Liver (tissue), 9 donors: ENCODE measurements around the gene POU2AF3. TPM values are rescaled to one million over a fixed set of nuclear protein-coding genes. Genes with fewer than 3 reads are reported as not detected.

ENCODE experiments used
- DNase-seq: peaks from one replicate; pipeline ENCODE4 v3.0.0-alpha.2; 2017; ENCODE audit warnings: low spot score
- H3K27ac ChIP-seq, 2 donors: one replicate each; pipeline ENCODE4 v1.7.0; 2013; ENCODE audit warnings: inconsistent platforms in 2 of 2, low read length in 2 of 2, control low read depth in 1 of 2, low read depth in 1 of 2, mild to moderate bottlenecking in 1 of 2
- H3K27me3 ChIP-seq, 4 donors: one replicate each; pipeline versions ENCODE4 v1.6.1 to v1.7.0; 2013; ENCODE audit warnings: low read length in 3 of 4, inconsistent platforms in 1 of 4, mild to moderate bottlenecking in 1 of 4, moderate library complexity in 1 of 4; ENCODE audit not compliant: control insufficient read depth in 4 of 4, insufficient read depth in 4 of 4
- H3K36me3 ChIP-seq, 4 donors: one replicate each; pipeline versions ENCODE4 v1.6.1 to v1.7.0; 2013; ENCODE audit warnings: low read length in 3 of 4, mild to moderate bottlenecking in 3 of 4, low read depth in 1 of 4, moderate library complexity in 1 of 4; ENCODE audit not compliant: control insufficient read depth in 4 of 4, insufficient read depth in 3 of 4
- H3K4me1 ChIP-seq, 4 donors: one replicate each; pipeline versions ENCODE4 v1.6.1 to v1.7.0; 2013; ENCODE audit warnings: low read length in 3 of 4, mild to moderate bottlenecking in 3 of 4, moderate library complexity in 1 of 4; ENCODE audit not compliant: control insufficient read depth in 4 of 4, insufficient read depth in 4 of 4
- H3K4me3 ChIP-seq, 3 donors: one replicate each; pipeline versions ENCODE4 v1.6.1 to v1.7.0; 2013; ENCODE audit warnings: low read length in 3 of 3, control low read depth in 1 of 3, low read depth in 1 of 3, mild to moderate bottlenecking in 1 of 3
- H3K9ac ChIP-seq, 2 donors: one replicate each; pipeline ENCODE4 v1.7.0; 2013; ENCODE audit warnings: low read length in 2 of 2, mild to moderate bottlenecking in 2 of 2, moderate library complexity in 2 of 2, control low read depth in 1 of 2, low read depth in 1 of 2
- H3K9me3 ChIP-seq, 4 donors: one replicate each; pipeline versions ENCODE4 v1.6.1 to v1.7.0; 2013; ENCODE audit warnings: low read length in 3 of 4; ENCODE audit not compliant: control insufficient read depth in 4 of 4
- ATF3 ChIP-seq: IDR thresholded peaks from 2 replicates; pipeline ENCODE4 v1.6.1; 2016; ENCODE audit warnings: antibody characterized with exemption
- CTCF ChIP-seq: fragments of 150-350 bp; IDR thresholded peaks from 2 replicates; pipeline ENCODE4 v1.5.1; 2017; ENCODE audit warnings: improper control_type of control experiment, low read depth, low read length; ENCODE audit not compliant: missing input control
- EGR1 ChIP-seq, 2 donors: IDR thresholded peaks; 2 replicates each; pipeline ENCODE4 v1.6.1; 2016 to 2018; ENCODE audit warnings: antibody characterized with exemption in 2 of 2, low read depth in 2 of 2
- FOXA1 ChIP-seq: IDR thresholded peaks from 2 replicates; pipeline ENCODE4 v1.6.1; 2016; ENCODE audit warnings: antibody characterized with exemption
- FOXA2 ChIP-seq: IDR thresholded peaks from 2 replicates; pipeline ENCODE4 v1.6.1; 2016; ENCODE audit warnings: antibody characterized with exemption
- GABPA ChIP-seq, 2 donors: IDR thresholded peaks in 1 of 2; conservative IDR thresholded peaks in 1 of 2; 2 replicates each; pipeline ENCODE4 v1.6.1; 2016; ENCODE audit warnings: antibody characterized with exemption in 2 of 2, mild to moderate bottlenecking in 1 of 2, moderate library complexity in 1 of 2
- HNF4A ChIP-seq, 2 donors: conservative IDR thresholded peaks; 2 replicates each; pipeline ENCODE4 v1.6.1; 2016; ENCODE audit warnings: antibody characterized with exemption in 2 of 2, mild to moderate bottlenecking in 2 of 2
- HNF4G ChIP-seq: IDR thresholded peaks from 2 replicates; pipeline ENCODE4 v1.6.1; 2016; ENCODE audit warnings: antibody characterized with exemption
- JUND ChIP-seq, 2 donors: IDR thresholded peaks; 2 replicates each; pipeline ENCODE4 v1.6.1; 2016; ENCODE audit warnings: antibody characterized with exemption in 2 of 2
- MAX ChIP-seq: IDR thresholded peaks from 2 replicates; pipeline ENCODE4 v1.6.1; 2016; ENCODE audit warnings: antibody characterized with exemption
- NR2F2 ChIP-seq: IDR thresholded peaks from 2 replicates; pipeline ENCODE4 v1.6.1; 2016; ENCODE audit warnings: antibody characterized with exemption
- RAD21 ChIP-seq, 2 donors: IDR thresholded peaks; 2 replicates each; pipeline ENCODE4 v1.6.1; 2016; ENCODE audit warnings: antibody characterized with exemption in 2 of 2, mild to moderate bottlenecking in 2 of 2
- RXRA ChIP-seq, 2 donors: IDR thresholded peaks; 2 replicates each; pipeline ENCODE4 v1.6.1; 2017 to 2018; ENCODE audit warnings: antibody characterized with exemption in 2 of 2, mild to moderate bottlenecking in 1 of 2
- SP1 ChIP-seq: IDR thresholded peaks from 2 replicates; pipeline ENCODE4 v1.6.1; 2018; ENCODE audit warnings: antibody characterized with exemption, mild to moderate bottlenecking
- TAF1 ChIP-seq: conservative IDR thresholded peaks from 2 replicates; pipeline ENCODE4 v1.6.1; 2016; ENCODE audit warnings: antibody characterized with exemption, mild to moderate bottlenecking
- YY1 ChIP-seq: IDR thresholded peaks from 2 replicates; pipeline ENCODE4 v1.6.1; 2016; ENCODE audit warnings: antibody characterized with exemption, mild to moderate bottlenecking
- WGBS: extraction: QIAGEN DNeasy Blood & Tissue Kit; methylation state at CpG from one replicate; pipeline ENCODE4 v1.1.7; 2013; 5-methylcytosine and 5-hydroxymethylcytosine counted together
- polyA plus RNA-seq, 2 donors: library from polyadenylated mRNA; stranded (reverse) in 1 of 2; unstranded in 1 of 2; fragments of 200-250 nt in 1 of 2; fragments of >200 nt in 1 of 2; fragmentation: Nextera tagmentation in 1 of 2; extraction: Ambion mirVana in 1 of 2; gene quantifications; one replicate each; pipeline versions ENCODE4 v1.2.1 to v1.2.3, GENCODE V29; 2013 to 2015
- total RNA-seq, 2 donors: library from RNA; depleted of rRNA; stranded (reverse); fragments of >200 nt; gene quantifications; one replicate each; pipeline ENCODE4 v1.2.3, GENCODE V29; 2014
- TF ChIP-seq, protein P1 (sequence below): IDR thresholded peaks from 2 replicates; pipeline ENCODE4 v1.6.1; 2016; ENCODE audit warnings: antibody characterized with exemption
- TF ChIP-seq, protein P2 (sequence below): IDR thresholded peaks from 2 replicates; pipeline ENCODE4 v1.6.1; 2016; ENCODE audit warnings: antibody characterized with exemption, mild to moderate bottlenecking
- donor health status: healthy.
- donor health status: healthy.
- donor health status: healthy.
- donor health status: healthy.
- donor health status: healthy.

The POU2AF3 gene
- total and polyA plus RNA-seq, 4 donors = 0.17 to 0.68 (median 0.49) TPM

DNA sequence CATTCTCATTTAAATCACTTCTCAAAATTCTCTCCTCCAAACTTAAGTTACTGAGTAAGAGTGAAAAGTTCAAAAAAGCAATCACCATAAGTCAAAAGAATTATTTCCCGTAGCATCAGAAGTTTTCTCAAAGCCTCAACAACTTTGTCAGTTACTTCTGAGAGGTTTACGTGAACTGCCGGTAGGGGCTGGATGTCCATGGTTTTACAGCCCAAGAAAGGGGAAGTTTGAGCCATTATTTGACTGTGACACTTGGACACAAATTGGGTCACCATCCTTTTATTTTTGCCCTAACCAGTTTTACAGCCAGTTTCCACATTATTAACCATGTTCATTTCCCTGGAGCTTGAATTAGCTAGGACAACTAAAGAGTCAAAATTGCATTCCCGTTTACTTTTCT lies 7.5 kb downstream of the POU2AF3 start:
- H3K27me3 ChIP-seq = no peaks in the 10 kb centered on the region
- H3K9ac ChIP-seq = no peak overlapping the region
- no peak overlapping the region for H3K27ac ChIP-seq
- peaks cover 4 to 40% (median 36%) of the 10 kb centered on the region in 4 donors for H3K4me1 ChIP-seq
- no peak for DNase-seq
- H3K36me3 ChIP-seq = no peaks in the 10 kb centered on the region
- H3K9me3 ChIP-seq = no peaks in the 10 kb centered on the region
- no peak for TF ChIP-seq NR2F2
- TF ChIP-seq SP1 = no peak
- no peak for TF ChIP-seq MAX
- TF ChIP-seq JUND (IDR thresholded peaks at IDR 0.05) = no peak
- no peak for TF ChIP-seq EGR1 (IDR thresholded peaks at IDR 0.05; ENCODE audit: low read depth in 2 of 2)
- no peak for TF ChIP-seq FOXA1
- no peak for TF ChIP-seq RXRA (IDR thresholded peaks at IDR 0.05)
- no peak for TF ChIP-seq HNF4G
- TF ChIP-seq GABPA (IDR thresholded peaks at IDR 0.05 in 1 of 2, conservative IDR thresholded peaks at IDR 0.05 in 1 of 2) = no peak
- TF ChIP-seq TAF1 = no peak
- TF ChIP-seq CTCF = no peak
- TF ChIP-seq, protein P1, sequence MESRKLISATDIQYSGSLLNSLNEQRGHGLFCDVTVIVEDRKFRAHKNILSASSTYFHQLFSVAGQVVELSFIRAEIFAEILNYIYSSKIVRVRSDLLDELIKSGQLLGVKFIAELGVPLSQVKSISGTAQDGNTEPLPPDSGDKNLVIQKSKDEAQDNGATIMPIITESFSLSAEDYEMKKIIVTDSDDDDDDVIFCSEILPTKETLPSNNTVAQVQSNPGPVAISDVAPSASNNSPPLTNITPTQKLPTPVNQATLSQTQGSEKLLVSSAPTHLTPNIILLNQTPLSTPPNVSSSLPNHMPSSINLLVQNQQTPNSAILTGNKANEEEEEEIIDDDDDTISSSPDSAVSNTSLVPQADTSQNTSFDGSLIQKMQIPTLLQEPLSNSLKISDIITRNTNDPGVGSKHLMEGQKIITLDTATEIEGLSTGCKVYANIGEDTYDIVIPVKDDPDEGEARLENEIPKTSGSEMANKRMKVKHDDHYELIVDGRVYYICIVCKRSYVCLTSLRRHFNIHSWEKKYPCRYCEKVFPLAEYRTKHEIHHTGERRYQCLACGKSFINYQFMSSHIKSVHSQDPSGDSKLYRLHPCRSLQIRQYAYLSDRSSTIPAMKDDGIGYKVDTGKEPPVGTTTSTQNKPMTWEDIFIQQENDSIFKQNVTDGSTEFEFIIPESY = no peak
- TF ChIP-seq, protein P2, sequence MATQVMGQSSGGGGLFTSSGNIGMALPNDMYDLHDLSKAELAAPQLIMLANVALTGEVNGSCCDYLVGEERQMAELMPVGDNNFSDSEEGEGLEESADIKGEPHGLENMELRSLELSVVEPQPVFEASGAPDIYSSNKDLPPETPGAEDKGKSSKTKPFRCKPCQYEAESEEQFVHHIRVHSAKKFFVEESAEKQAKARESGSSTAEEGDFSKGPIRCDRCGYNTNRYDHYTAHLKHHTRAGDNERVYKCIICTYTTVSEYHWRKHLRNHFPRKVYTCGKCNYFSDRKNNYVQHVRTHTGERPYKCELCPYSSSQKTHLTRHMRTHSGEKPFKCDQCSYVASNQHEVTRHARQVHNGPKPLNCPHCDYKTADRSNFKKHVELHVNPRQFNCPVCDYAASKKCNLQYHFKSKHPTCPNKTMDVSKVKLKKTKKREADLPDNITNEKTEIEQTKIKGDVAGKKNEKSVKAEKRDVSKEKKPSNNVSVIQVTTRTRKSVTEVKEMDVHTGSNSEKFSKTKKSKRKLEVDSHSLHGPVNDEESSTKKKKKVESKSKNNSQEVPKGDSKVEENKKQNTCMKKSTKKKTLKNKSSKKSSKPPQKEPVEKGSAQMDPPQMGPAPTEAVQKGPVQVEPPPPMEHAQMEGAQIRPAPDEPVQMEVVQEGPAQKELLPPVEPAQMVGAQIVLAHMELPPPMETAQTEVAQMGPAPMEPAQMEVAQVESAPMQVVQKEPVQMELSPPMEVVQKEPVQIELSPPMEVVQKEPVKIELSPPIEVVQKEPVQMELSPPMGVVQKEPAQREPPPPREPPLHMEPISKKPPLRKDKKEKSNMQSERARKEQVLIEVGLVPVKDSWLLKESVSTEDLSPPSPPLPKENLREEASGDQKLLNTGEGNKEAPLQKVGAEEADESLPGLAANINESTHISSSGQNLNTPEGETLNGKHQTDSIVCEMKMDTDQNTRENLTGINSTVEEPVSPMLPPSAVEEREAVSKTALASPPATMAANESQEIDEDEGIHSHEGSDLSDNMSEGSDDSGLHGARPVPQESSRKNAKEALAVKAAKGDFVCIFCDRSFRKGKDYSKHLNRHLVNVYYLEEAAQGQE = no peak
- no peak for TF ChIP-seq YY1
- TF ChIP-seq HNF4A (conservative IDR thresholded peaks at IDR 0.05) = no peak
- TF ChIP-seq FOXA2 = no peak
- no peak for TF ChIP-seq RAD21 (IDR thresholded peaks at IDR 0.05)
- no peak for TF ChIP-seq ATF3
- WGBS = 87% methylated on average over 4 of the region's 4 CpGs
- H3K4me3 ChIP-seq = no peak overlapping the region
